Vagina (tissue), 2 donors: Measurements from ENCODE around the gene SBK1. TPM values are rescaled to one million over a fixed set of nuclear protein-coding genes. Genes with fewer than 3 reads are reported as not detected.

ENCODE experiments used
- DNase-seq, 2 donors: peaks; one replicate each; pipeline ENCODE4 v3.0.0-alpha.2; 2017; ENCODE audit errors: extremely low spot score in 2 of 2
- H3K27ac ChIP-seq: fragments of 200-600 bp; sonication (generic); one replicate; pipeline ENCODE4 v1.5.1; 2019
- H3K27me3 ChIP-seq: fragments of 200-600 bp; sonication (generic); one replicate; pipeline ENCODE4 v1.5.1; 2019
- H3K36me3 ChIP-seq, 2 donors: fragments of 200-600 bp; sonication (generic); one replicate each; pipeline ENCODE4 v1.5.1; 2017 to 2019
- H3K4me1 ChIP-seq: fragments of 200-600 bp; sonication (generic); one replicate; pipeline ENCODE4 v1.5.1; 2019
- H3K4me3 ChIP-seq, 2 donors: fragments of 200-600 bp; sonication (generic); 1 replicate in 1 of 2; 2 replicates in 1 of 2; pipeline ENCODE4 v1.5.1; 2016 to 2019
- H3K9me3 ChIP-seq: fragments of 200-600 bp; sonication (generic); one replicate; pipeline ENCODE4 v1.5.1; 2019
- CTCF ChIP-seq, 3 experiments: fragments of 450-650 bp in 2 of 3; fragments of 200-600 bp in 1 of 3; sonication (generic) in 1 of 3; IDR thresholded peaks; one replicate each; pipeline ENCODE4 v1.5.1; 2017 to 2019; ENCODE audit warnings: antibody characterized with exemption in 3 of 3, mild to moderate bottlenecking in 2 of 3, moderate library complexity in 2 of 3
- POLR2A ChIP-seq, 2 donors: fragments of 450-650 bp; IDR thresholded peaks; one replicate each; pipeline ENCODE4 v1.6.1; 2017; ENCODE audit warnings: antibody characterized with exemption in 2 of 2, mild to moderate bottlenecking in 2 of 2, moderate library complexity in 2 of 2
- POLR2AphosphoS5 ChIP-seq, 2 donors: sonication (generic); formaldehyde crosslinking; IDR thresholded peaks; one replicate each; pipeline ENCODE4 v1.9.0; 2017; ENCODE audit warnings: antibody characterized with exemption in 2 of 2, mild to moderate bottlenecking in 2 of 2, low read depth in 1 of 2; ENCODE audit not compliant: insufficient read depth in 1 of 2
- intact Hi-C: fragments of 100-400 bp; cut with DNase I; formaldehyde crosslinking; loops from one replicate; pipeline ENCODE4 v1.15.1; 2023
- total RNA-seq: library from RNA; depleted of rRNA; stranded (reverse); fragments of >200 nt; gene quantifications from one replicate; pipeline ENCODE4 v1.2.3, GENCODE V29; 2016

The SBK1 gene
- total RNA-seq, 1 donor from 2014 or later: 0.25 TPM

GRCh38 chr16:28318042-28318744, 25.9 kb downstream of the SBK1 start:
- no peak overlapping the region for H3K4me3 ChIP-seq

DNA sequence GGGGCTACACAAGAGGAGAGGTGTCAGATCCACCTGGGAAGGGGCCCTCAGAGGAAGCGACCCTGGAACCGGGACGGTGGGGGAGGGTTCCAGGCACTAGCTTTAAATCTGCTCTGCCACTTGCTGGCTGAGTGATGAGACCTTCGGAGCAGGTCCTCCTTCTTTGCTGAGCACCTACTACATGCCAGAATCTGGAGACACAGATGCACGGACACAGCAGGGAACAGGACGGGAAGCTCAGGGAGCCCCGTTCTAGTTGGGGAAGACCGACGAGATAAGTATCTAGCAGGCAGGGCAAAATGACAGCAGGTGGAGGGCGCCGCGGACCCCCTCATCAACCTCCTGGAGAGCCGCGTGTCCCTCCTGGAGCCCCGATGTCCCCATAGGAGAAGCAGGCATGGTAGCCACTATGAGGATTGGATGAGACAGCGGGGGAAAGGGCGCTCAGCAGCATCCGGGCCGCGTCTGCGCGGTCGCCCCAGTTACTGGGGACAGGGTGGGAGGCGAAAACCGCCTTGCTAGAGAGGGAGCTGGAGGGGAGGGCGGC, 27.2 kb downstream of the SBK1 start:
- Histone ChIP-seq H3K4me1 (no peaks in the 10 kb centered on the region), H3K9me3 (no peaks in the 10 kb centered on the region), H3K27ac (no peak overlapping the region), H3K27me3 (no peaks in the 10 kb centered on the region), H3K36me3 (no peaks in the 10 kb centered on the region), H3K4me3 (no peak overlapping the region)
- DNase-seq: no peak
- TF ChIP-seq POLR2A (IDR thresholded peaks at IDR 0.05) (no peak), CTCF (IDR thresholded peaks at IDR 0.05) (no peak), POLR2AphosphoS5 (IDR thresholded peaks at IDR 0.05; ENCODE audit: insufficient read depth in 1 of 2, low read depth in 1 of 2) (no peak)
- intact Hi-C loops: no loop called here

More at GRCh38 chr16:28318042-28318744, 25.9 kb downstream of the SBK1 start:
- DNase-seq: no peak
- no peaks in the 10 kb centered on the region for H3K9me3 ChIP-seq
- no peaks in the 10 kb centered on the region for H3K27me3 ChIP-seq
- no peak overlapping the region for H3K27ac ChIP-seq
- intact Hi-C loops: no loop called here
- H3K4me1 ChIP-seq: no peaks in the 10 kb centered on the region
- H3K36me3 ChIP-seq: no peaks in the 10 kb centered on the region
- TF ChIP-seq CTCF (IDR thresholded peaks at IDR 0.05): no peak
- TF ChIP-seq POLR2A (IDR thresholded peaks at IDR 0.05): no peak
- TF ChIP-seq POLR2AphosphoS5 (IDR thresholded peaks at IDR 0.05; ENCODE audit: insufficient read depth in 1 of 2, low read depth in 1 of 2): no peak

GRCh38 chr16:28320023-28320561, 27.8 kb downstream of the SBK1 start:
- intact Hi-C loops: no loop called here
- no peak for DNase-seq
- H3K4me1 ChIP-seq: no peaks in the 10 kb centered on the region

DNA sequence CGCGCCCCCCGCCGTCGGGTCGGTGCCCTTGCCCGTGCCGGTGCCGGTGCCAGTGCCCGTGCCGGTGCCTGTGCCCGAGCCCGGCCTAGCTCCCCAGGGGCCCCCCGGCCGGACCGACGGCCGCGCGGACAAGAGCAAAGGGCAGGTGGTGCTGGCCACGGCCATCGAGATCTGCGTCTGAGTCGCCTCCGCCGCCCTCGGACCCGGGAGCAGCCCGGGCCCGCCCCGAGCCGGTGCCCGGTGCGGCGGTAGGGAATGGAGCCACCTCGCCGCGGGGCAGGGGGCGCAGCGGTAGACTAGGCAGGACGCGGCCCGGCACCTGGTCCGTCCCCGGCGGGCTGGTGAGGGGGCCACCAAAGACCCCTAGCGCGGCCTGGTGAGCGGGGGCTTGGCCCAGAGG, 28.4 kb downstream of the SBK1 start:
- no peak for TF ChIP-seq POLR2A (IDR thresholded peaks at IDR 0.05)
- no peak for TF ChIP-seq CTCF (IDR thresholded peaks at IDR 0.05)
- TF ChIP-seq POLR2AphosphoS5 (IDR thresholded peaks at IDR 0.05; ENCODE audit: insufficient read depth in 1 of 2, low read depth in 1 of 2): no peak
- DNase-seq: no peak
- Histone ChIP-seq H3K27ac (no peak overlapping the region), H3K4me3 (no peak overlapping the region), H3K9me3 (no peaks in the 10 kb centered on the region), H3K27me3 (no peaks in the 10 kb centered on the region), H3K4me1 (no peaks in the 10 kb centered on the region), H3K36me3 (no peaks in the 10 kb centered on the region)
- intact Hi-C loops: no loop called here

More at GRCh38 chr16:28320023-28320561, 27.8 kb downstream of the SBK1 start:
- H3K27ac ChIP-seq: no peak overlapping the region
- no peaks in the 10 kb centered on the region for H3K36me3 ChIP-seq
- no peaks in the 10 kb centered on the region for H3K27me3 ChIP-seq
- no peak overlapping the region for H3K4me3 ChIP-seq
- H3K9me3 ChIP-seq: no peaks in the 10 kb centered on the region
- TF ChIP-seq POLR2AphosphoS5 (IDR thresholded peaks at IDR 0.05; ENCODE audit: insufficient read depth in 1 of 2, low read depth in 1 of 2) (no peak), CTCF (IDR thresholded peaks at IDR 0.05) (no peak), POLR2A (IDR thresholded peaks at IDR 0.05) (no peak)
